Loucy (cell line): Measurements from ENCODE around the gene SLC27A3.

ENCODE experiments used
- EZH2phosphoT487 ChIP-seq: fragments of 200-600 bp; IDR thresholded peaks from 2 replicates; pipeline ENCODE4 v1.6.1; 2018; ENCODE audit warnings: antibody characterized with exemption, mild to moderate bottlenecking, moderate library complexity, borderline replicate concordance
- TF ChIP-seq, protein P1 (sequence below): fragments of 200-600 bp; sonication (generic); conservative IDR thresholded peaks from 2 replicates; pipeline ENCODE4 v1.5.1; 2014; ENCODE audit warnings: mild to moderate bottlenecking, antibody characterized with exemption, low read length

DNA sequence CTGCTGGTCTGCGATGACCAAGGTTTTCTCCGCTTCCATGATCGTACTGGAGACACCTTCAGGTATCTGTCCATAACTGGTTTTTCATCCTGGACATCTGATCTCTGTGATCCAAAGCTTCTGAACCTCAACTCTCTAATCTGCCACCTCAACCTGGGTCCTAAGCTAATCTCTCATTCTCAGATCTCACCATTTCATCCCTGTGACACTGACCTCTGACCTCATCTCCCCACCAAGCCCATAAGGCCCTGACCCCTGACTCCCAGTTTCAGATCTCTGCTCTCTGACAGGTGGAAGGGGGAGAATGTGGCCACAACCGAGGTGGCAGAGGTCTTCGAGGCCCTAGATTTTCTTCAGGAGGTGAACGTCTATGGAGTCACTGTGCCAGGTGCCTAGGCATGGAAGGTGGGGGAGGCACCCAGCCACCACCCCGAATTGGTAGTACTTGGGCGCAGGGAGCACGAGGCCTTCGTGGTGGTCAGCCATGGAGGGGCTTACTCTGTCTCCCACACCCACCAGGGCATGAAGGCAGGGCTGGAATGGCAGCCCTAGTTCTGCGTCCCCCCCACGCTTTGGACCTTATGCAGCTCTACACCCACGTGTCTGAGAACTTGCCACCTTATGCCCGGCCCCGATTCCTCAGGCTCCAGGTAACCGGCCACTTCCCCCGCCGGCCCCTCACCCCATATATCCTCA is 3.8 kb downstream of the SLC27A3 start:
- TF ChIP-seq, protein P1, sequence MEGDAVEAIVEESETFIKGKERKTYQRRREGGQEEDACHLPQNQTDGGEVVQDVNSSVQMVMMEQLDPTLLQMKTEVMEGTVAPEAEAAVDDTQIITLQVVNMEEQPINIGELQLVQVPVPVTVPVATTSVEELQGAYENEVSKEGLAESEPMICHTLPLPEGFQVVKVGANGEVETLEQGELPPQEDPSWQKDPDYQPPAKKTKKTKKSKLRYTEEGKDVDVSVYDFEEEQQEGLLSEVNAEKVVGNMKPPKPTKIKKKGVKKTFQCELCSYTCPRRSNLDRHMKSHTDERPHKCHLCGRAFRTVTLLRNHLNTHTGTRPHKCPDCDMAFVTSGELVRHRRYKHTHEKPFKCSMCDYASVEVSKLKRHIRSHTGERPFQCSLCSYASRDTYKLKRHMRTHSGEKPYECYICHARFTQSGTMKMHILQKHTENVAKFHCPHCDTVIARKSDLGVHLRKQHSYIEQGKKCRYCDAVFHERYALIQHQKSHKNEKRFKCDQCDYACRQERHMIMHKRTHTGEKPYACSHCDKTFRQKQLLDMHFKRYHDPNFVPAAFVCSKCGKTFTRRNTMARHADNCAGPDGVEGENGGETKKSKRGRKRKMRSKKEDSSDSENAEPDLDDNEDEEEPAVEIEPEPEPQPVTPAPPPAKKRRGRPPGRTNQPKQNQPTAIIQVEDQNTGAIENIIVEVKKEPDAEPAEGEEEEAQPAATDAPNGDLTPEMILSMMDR: no peak
- TF ChIP-seq EZH2phosphoT487: no peak
